Neural cell (in vitro differentiated cells): ENCODE results near the gene CRB2.

ENCODE experiments used
- EP300 ChIP-seq: fragments of 450-650 bp; conservative IDR thresholded peaks from 2 replicates; pipeline ENCODE4 v1.6.1; 2014; ENCODE audit warnings: antibody characterized with exemption, mild to moderate bottlenecking, moderate library complexity; ENCODE audit not compliant: poor library complexity, severe bottlenecking
- EZH2 ChIP-seq: fragments of 200-600, 300-800 bp; shearing (Covaris generic), sonication (generic); IDR thresholded peaks from 2 replicates; pipeline ENCODE4 v1.6.1; 2014; ENCODE audit warnings: antibody characterized with exemption, low read length, borderline replicate concordance, mild to moderate bottlenecking; ENCODE audit not compliant: insufficient read depth, poor library complexity, severe bottlenecking
- MXI1 ChIP-seq: fragments of 450-650 bp; conservative IDR thresholded peaks from 2 replicates; pipeline ENCODE4 v1.6.1; 2014; ENCODE audit warnings: antibody characterized with exemption, mild to moderate bottlenecking; ENCODE audit not compliant: poor library complexity, severe bottlenecking
- POLR2AphosphoS5 ChIP-seq: IDR thresholded peaks from 2 replicates; pipeline ENCODE4 v1.6.1; 2012
- RAD21 ChIP-seq: fragments of 450-650 bp; conservative IDR thresholded peaks from 2 replicates; pipeline ENCODE4 v1.6.1; 2014; ENCODE audit warnings: antibody characterized with exemption, mild to moderate bottlenecking, moderate library complexity
- TAF1 ChIP-seq: IDR thresholded peaks from 2 replicates; pipeline ENCODE4 v1.6.1; 2012; ENCODE audit warnings: low read depth
- TF ChIP-seq, protein P1 (sequence below): fragments of 450-650 bp; IDR thresholded peaks from 2 replicates; pipeline ENCODE4 v1.5.1; 2014; ENCODE audit warnings: antibody characterized with exemption, mild to moderate bottlenecking, moderate library complexity; ENCODE audit not compliant: poor library complexity, severe bottlenecking
- TF ChIP-seq, protein P2 (sequence below): IDR thresholded peaks from 2 replicates; pipeline ENCODE4 v1.6.1; 2012; ENCODE audit warnings: borderline replicate concordance

DNA sequence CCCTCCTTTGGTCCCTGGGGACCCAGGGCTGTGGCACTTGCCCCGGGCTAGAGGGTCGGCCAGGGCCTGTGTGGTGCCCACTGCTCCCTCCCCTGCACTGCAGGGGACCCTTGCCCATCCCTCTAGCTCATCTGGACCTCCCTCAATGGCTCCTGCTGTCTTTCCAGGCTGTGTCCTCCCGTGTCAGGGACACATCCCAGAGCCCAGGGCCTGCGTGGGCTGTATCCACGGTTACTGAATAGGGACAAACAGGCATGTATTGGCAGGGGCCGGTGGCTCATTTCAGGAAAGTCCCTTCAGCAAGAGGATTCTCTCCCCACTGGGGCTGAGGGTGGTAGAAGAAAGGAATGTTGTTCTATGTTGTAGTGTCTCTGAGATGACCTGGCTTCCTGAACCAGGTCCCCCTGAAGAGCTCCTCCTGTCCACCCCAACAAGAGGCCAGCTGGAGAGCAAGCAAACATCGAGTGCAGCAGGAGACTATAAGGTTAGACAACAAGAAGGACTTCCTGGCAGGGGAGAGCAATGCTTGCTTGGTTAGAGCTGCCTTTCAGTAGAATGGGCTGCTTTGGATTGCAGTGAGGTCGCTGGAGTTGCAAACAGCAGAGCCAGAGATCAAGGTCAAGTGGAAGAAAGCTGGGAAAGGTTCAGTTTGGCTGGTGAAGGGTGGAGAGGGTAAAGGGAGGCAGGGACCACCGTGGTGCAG is 1.0 kb upstream of the CRB2 start:
- TF ChIP-seq EZH2 (no peak), POLR2AphosphoS5 (no peak), TAF1 (no peak), RAD21 (no peak), EP300 (no peak), MXI1 (no peak)
- TF ChIP-seq, protein P1, sequence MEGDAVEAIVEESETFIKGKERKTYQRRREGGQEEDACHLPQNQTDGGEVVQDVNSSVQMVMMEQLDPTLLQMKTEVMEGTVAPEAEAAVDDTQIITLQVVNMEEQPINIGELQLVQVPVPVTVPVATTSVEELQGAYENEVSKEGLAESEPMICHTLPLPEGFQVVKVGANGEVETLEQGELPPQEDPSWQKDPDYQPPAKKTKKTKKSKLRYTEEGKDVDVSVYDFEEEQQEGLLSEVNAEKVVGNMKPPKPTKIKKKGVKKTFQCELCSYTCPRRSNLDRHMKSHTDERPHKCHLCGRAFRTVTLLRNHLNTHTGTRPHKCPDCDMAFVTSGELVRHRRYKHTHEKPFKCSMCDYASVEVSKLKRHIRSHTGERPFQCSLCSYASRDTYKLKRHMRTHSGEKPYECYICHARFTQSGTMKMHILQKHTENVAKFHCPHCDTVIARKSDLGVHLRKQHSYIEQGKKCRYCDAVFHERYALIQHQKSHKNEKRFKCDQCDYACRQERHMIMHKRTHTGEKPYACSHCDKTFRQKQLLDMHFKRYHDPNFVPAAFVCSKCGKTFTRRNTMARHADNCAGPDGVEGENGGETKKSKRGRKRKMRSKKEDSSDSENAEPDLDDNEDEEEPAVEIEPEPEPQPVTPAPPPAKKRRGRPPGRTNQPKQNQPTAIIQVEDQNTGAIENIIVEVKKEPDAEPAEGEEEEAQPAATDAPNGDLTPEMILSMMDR, result no peak
- TF ChIP-seq, protein P2, sequence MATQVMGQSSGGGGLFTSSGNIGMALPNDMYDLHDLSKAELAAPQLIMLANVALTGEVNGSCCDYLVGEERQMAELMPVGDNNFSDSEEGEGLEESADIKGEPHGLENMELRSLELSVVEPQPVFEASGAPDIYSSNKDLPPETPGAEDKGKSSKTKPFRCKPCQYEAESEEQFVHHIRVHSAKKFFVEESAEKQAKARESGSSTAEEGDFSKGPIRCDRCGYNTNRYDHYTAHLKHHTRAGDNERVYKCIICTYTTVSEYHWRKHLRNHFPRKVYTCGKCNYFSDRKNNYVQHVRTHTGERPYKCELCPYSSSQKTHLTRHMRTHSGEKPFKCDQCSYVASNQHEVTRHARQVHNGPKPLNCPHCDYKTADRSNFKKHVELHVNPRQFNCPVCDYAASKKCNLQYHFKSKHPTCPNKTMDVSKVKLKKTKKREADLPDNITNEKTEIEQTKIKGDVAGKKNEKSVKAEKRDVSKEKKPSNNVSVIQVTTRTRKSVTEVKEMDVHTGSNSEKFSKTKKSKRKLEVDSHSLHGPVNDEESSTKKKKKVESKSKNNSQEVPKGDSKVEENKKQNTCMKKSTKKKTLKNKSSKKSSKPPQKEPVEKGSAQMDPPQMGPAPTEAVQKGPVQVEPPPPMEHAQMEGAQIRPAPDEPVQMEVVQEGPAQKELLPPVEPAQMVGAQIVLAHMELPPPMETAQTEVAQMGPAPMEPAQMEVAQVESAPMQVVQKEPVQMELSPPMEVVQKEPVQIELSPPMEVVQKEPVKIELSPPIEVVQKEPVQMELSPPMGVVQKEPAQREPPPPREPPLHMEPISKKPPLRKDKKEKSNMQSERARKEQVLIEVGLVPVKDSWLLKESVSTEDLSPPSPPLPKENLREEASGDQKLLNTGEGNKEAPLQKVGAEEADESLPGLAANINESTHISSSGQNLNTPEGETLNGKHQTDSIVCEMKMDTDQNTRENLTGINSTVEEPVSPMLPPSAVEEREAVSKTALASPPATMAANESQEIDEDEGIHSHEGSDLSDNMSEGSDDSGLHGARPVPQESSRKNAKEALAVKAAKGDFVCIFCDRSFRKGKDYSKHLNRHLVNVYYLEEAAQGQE, result no peak
